DND-41 (cell line): Measurements from ENCODE around the gene NIM1K.
"Not testable (repeated sequence)": the region's sequence is repeated elsewhere in the genome, so short reads cannot be mapped to it uniquely, and the experiment has no call there.

Experiments
- ATAC-seq: fragments of 200-7000 bp; cut with Tn5 transposase; 3 replicates; pipeline ENCODE4 v1.9.1; 2021; ENCODE audit warnings: low read depth; ENCODE audit not compliant: insufficient read depth
- DNase-seq: peaks from one replicate; pipeline ENCODE4 v3.0.0-alpha.2; 2020
- H2AFZ ChIP-seq: 2 replicates; pipeline ENCODE4 v1.6.0; 2012; ENCODE audit warnings: low read depth, low read length
- H3K27ac ChIP-seq: 2 replicates; pipeline ENCODE4 v1.5.1; 2012; ENCODE audit warnings: low read length, inconsistent platforms
- H3K27me3 ChIP-seq: fragments of 200-600 bp; sonication (generic); 2 replicates; pipeline ENCODE4 v1.6.0; 2012; ENCODE audit warnings: low read length, mild to moderate bottlenecking, inconsistent platforms; ENCODE audit not compliant: insufficient read depth, poor library complexity
- H3K36me3 ChIP-seq: 2 replicates; pipeline ENCODE4 v1.5.1; 2012; ENCODE audit warnings: low read length, inconsistent platforms; ENCODE audit not compliant: insufficient read depth
- H3K4me1 ChIP-seq: 2 replicates; pipeline ENCODE4 v1.5.1; 2012; ENCODE audit warnings: mild to moderate bottlenecking, low read length; ENCODE audit not compliant: insufficient read depth
- H3K4me2 ChIP-seq: 2 replicates; pipeline ENCODE4 v1.6.0; 2012; ENCODE audit warnings: mild to moderate bottlenecking, moderate library complexity, low read length, inconsistent platforms; ENCODE audit not compliant: insufficient read depth
- H3K4me3 ChIP-seq, 2 experiments: fragments of 200-600 bp in 1 of 2; shearing (Covaris generic) in 1 of 2; 2 replicates each; pipeline ENCODE4 v1.5.1; 2012 to 2016; ENCODE audit warnings: inconsistent platforms in 2 of 2, low read length in 2 of 2, mild to moderate bottlenecking in 2 of 2, low read depth in 1 of 2, moderate library complexity in 1 of 2
- H3K79me2 ChIP-seq: 2 replicates; pipeline ENCODE4 v1.6.0; 2012; ENCODE audit warnings: low read length, inconsistent platforms; ENCODE audit not compliant: insufficient read depth
- H3K9ac ChIP-seq: 2 replicates; pipeline ENCODE4 v1.6.0; 2012; ENCODE audit warnings: low read depth, mild to moderate bottlenecking, inconsistent platforms, low read length, moderate library complexity
- H3K9me3 ChIP-seq: 2 replicates; pipeline ENCODE4 v1.5.1; 2012; ENCODE audit warnings: low read length, moderate library complexity, mild to moderate bottlenecking, inconsistent platforms; ENCODE audit not compliant: insufficient read depth, severe bottlenecking
- H4K20me1 ChIP-seq: 2 replicates; pipeline ENCODE4 v1.6.0; 2012; ENCODE audit warnings: low read length; ENCODE audit not compliant: insufficient read depth
- CTCF ChIP-seq: IDR thresholded peaks from 2 replicates; pipeline ENCODE4 v1.5.1; 2012; ENCODE audit warnings: borderline replicate concordance, low read length, moderate library complexity, mild to moderate bottlenecking; ENCODE audit not compliant: poor library complexity, severe bottlenecking; ENCODE audit errors: extremely low read depth
- EZH2 ChIP-seq: IDR thresholded peaks from 3 replicates; pipeline ENCODE4 v1.6.1; 2012; ENCODE audit warnings: borderline replicate concordance, low read depth, mild to moderate bottlenecking, moderate library complexity, low read length, inconsistent platforms; ENCODE audit not compliant: severe bottlenecking

NIM1K gene

GRCh38 chr5:43315263-43315662, 123.2 kb downstream of the NIM1K start:
- no peaks in the 10 kb centered on the region for H3K9me3 ChIP-seq
- ATAC-seq (no peak), DNase-seq (no peak)
- H2AFZ ChIP-seq: no peak overlapping the region
- peaks cover 25% of the 10 kb centered on the region for H4K20me1 ChIP-seq
- H3K4me1 ChIP-seq: peaks cover 37% of the 10 kb centered on the region
- H3K36me3 ChIP-seq: peaks cover 25% of the 10 kb centered on the region
- H3K79me2 ChIP-seq: peaks cover 30% of the 10 kb centered on the region
- no peak overlapping the region for H3K4me3 ChIP-seq
- no peak overlapping the region for H3K4me2 ChIP-seq
- no peak overlapping the region for H3K9ac ChIP-seq
- H3K27me3 ChIP-seq: no peaks in the 10 kb centered on the region
- peak overlapping the region; percentile 39; the same call in 1 of the 2 replicates for H3K27ac ChIP-seq
- TF ChIP-seq CTCF: no peak
- TF ChIP-seq EZH2: no peak

GRCh38 chr5:43315682-43316081, 123.7 kb downstream of the NIM1K start:
- Histone ChIP-seq H3K9me3 (no peaks in the 10 kb centered on the region), H2AFZ (no peak overlapping the region)

GRCh38 chr5:43316421-43316820, 124.4 kb downstream of the NIM1K start:
- TF ChIP-seq CTCF (no peak), EZH2 (no peak)
- H3K27me3 ChIP-seq: no peaks in the 10 kb centered on the region
- H3K79me2 ChIP-seq: peaks cover 18% of the 10 kb centered on the region
- no peak overlapping the region for H3K9ac ChIP-seq
- no peaks in the 10 kb centered on the region for H3K9me3 ChIP-seq
- H3K4me1 ChIP-seq: peaks cover 25% of the 10 kb centered on the region
- DNase-seq (no peak), ATAC-seq (no peak)
- H3K4me2 ChIP-seq: no peak overlapping the region
- peaks cover 16% of the 10 kb centered on the region for H3K36me3 ChIP-seq
- no peak overlapping the region for H3K4me3 ChIP-seq
- H3K27ac ChIP-seq: no peak overlapping the region
- no peak overlapping the region for H2AFZ ChIP-seq
- H4K20me1 ChIP-seq: peaks cover 16% of the 10 kb centered on the region

More at GRCh38 chr5:43315682-43316081, 123.7 kb downstream of the NIM1K start:
- Histone ChIP-seq H3K9ac (no peak overlapping the region), H3K27me3 (no peaks in the 10 kb centered on the region), H4K20me1 (peaks cover 22% of the 10 kb centered on the region), H3K27ac (no peak overlapping the region), H3K4me3 (no peak overlapping the region), H3K4me2 (no peak overlapping the region), H3K4me1 (peaks cover 33% of the 10 kb centered on the region), H3K79me2 (peaks cover 26% of the 10 kb centered on the region), H3K36me3 (peaks cover 21% of the 10 kb centered on the region)
- ATAC-seq (no peak), DNase-seq (no peak)
- TF ChIP-seq EZH2: no peak
- no peak for TF ChIP-seq CTCF

GRCh38 chr5:43320846-43321245, 128.8 kb downstream of the NIM1K start:
- ATAC-seq (no peak), DNase-seq (no peak)
- H3K79me2 ChIP-seq: no peaks in the 10 kb centered on the region
- no peak overlapping the region for H3K4me2 ChIP-seq
- H3K27me3 ChIP-seq: no peaks in the 10 kb centered on the region
- no peaks in the 10 kb centered on the region for H4K20me1 ChIP-seq
- no peak for TF ChIP-seq EZH2
- TF ChIP-seq CTCF: no peak
- no peaks in the 10 kb centered on the region for H3K9me3 ChIP-seq
- H2AFZ ChIP-seq: no peak overlapping the region
- no peaks in the 10 kb centered on the region for H3K36me3 ChIP-seq
- H3K9ac ChIP-seq: no peak overlapping the region
- no peak overlapping the region for H3K4me3 ChIP-seq
- H3K4me1 ChIP-seq: no peaks in the 10 kb centered on the region
- no peak overlapping the region for H3K27ac ChIP-seq

- not testable (repeated sequence) for H4K20me1 ChIP-seq, H3K27ac ChIP-seq, H2AFZ ChIP-seq, H3K79me2 ChIP-seq, H3K9ac ChIP-seq, ATAC-seq, H3K9me3 ChIP-seq, H3K36me3 ChIP-seq, DNase-seq, H3K27me3 ChIP-seq, H3K4me2 ChIP-seq, H3K4me1 ChIP-seq, H3K4me3 ChIP-seq
Observed at GRCh38 chr5:43323488-43323887, 131.5 kb downstream of the NIM1K start.
